HG03196 (cell line): ENCODE results near the gene OSBPL8.
"Not testable (repeated sequence)": the region's sequence is repeated elsewhere in the genome, so short reads cannot be mapped to it uniquely, and the experiment has no call there.

ENCODE experiments used
- ATAC-seq: cut with Tn5 transposase; IDR thresholded peaks from one replicate; pipeline ENCODE4 v1.9.1; 2021; ENCODE audit not compliant: unreplicated experiment

The OSBPL8 gene

GRCh38 chr12:76478045-76478444 lies 81.5 kb downstream of the OSBPL8 start:
- no peak for ATAC-seq

GRCh38 chr12:76472862-76473261 lies 86.7 kb downstream of the OSBPL8 start:
- ATAC-seq: not testable (repeated sequence)

DNA sequence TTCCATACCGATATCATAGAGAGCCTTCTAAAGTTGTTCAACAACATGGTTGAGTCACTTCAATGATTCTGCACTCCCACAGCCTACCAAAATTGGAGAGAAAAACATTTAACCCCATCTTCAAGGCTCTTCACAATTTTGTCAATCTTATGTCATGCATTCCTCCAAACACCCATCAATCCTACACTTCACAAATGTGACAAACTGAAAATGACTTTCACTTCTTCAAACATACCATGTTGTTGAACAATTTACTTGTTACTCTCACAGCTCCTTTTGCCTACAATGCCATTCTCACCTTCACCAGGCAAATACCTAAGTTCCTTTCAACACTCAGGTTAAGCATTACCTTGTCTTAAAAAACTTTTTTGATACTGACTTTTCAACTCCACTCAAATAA lies 88.0 kb downstream of the OSBPL8 start:
- ATAC-seq: no peak

- peak; percentile 87 for ATAC-seq
These were observed 89.3 kb downstream of the OSBPL8 start for GRCh38 chr12:76470028-76470939.

- no peak for ATAC-seq
These were observed 94.9 kb downstream of the OSBPL8 start for GRCh38 chr12:76464631-76465166.

DNA sequence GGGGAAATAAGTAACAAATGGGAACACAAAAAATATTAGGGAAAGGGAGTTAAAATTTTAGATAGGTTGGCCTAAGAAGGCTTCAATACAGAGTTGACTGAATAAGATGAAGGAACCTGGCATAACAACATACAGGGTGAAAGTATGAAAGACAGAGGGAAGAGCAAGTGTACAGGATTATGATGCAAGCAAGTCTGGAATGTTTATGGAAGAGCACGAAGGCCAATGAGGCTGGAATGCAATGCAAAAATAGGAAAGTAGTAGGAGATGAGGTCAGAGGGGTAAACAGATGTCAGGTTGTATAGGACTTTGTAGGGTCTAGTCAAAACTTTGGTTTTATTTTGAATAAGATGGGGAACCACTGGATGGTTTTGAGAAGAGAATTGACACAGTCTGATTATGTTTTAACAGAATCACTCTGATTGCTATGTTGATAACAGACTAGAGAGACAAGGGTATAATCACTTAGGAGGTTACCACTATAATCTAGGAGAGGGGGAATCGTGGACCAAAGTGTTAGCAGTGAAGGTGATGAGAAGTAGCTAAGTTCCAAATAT lies 96.8 kb downstream of the OSBPL8 start:
- no peak for ATAC-seq

DNA sequence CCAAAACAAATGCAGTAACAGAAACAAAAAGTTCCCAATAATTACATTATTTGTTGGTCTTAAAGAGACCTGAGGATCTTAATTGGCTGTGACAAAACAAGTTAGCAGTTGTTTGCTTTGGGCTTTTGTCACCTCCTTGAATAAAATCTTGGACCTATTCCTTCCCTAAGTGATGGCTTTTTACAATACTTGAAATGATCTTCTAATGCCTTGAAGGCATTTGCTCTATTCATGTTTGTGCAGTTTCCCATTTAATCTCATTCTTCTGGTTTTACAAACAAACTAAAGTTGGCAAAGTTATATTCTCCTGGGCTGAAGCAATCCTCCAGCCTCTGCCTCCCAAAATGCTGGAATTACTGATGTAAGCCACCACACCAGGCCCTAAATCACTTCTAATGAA lies 98.8 kb downstream of the OSBPL8 start:
- ATAC-seq: no peak

DNA sequence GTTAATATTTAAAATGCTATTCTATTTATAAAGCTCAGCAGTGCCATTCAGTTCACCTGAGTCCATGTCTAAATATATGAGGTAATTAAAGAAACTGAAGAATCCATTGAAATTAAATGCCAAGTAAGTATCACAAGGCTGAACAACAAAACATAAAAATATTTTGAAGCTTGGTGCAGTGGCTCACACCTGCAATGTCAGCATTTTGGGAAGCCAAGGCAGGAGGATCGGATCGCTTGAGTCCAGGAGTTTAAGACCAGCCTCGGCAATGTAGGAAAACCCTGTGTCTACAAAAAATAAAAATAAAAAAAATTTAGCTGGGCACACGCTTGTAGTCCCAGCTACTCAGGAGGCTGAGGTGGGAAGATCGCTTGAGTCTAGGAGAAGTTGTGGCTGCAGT lies 101.8 kb downstream of the OSBPL8 start:
- no peak for ATAC-seq

DNA sequence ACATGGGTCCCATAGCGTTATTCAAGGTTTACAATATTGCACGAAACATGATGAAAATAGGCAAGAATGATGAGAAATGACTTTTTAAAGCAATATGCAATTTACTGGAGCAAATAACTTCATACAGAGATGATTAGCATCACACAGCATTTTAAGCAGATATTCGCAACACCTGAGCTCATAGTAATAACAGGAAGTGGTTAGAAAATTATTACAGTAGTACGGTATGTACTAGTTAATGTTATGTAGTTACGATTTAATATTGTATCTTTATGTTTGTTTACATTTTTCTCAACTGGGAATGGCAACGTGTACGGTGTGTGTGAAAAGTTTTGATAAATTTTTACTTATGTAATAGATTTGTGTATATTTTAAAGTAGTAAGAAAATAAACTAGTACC lies 102.6 kb downstream of the OSBPL8 start:
- ATAC-seq: no peak

GRCh38 chr12:76455582-76456345 lies 103.8 kb downstream of the OSBPL8 start:
- peak; percentile 89 for ATAC-seq

DNA sequence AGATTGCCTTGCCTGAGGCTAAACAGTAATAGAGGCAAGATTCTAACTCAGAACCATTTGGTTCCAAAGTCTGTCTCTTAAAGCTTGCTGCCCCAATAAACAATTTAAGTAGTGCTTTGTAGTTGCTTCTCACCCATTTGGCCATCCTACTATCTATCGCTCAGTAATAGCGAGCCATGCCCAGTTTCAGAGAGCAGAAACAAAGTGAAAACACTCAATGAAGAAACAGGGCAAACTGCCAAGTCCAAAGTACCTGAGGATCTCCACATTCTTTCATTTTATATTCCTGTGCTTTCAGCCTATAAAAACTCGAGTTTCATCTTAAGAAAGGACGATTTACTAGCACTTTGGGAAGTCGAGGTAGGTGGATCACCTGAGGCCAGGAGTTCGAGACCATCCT lies 108.0 kb downstream of the OSBPL8 start:
- ATAC-seq: no peak

GRCh38 chr12:76450690-76451089 lies 108.9 kb downstream of the OSBPL8 start:
- no peak for ATAC-seq

DNA sequence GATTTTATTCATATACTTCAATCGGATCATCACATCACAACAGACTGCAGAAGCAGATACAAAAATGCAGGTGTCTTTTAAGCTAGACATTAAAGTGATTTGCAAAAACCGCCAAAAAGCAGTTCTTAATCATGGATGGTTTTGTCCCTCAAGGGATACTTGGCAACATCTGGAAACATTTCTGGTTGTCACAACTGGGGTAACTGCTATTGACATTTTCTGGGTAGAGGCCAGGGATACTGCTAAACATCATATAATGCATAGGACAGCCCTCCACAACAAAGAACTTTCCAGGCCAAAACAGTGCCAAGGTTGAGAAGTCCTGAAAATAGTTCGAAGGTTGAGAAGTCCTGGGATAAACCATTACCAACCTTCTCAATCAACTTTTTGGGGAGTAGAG lies 109.6 kb downstream of the OSBPL8 start:
- no peak for ATAC-seq

DNA sequence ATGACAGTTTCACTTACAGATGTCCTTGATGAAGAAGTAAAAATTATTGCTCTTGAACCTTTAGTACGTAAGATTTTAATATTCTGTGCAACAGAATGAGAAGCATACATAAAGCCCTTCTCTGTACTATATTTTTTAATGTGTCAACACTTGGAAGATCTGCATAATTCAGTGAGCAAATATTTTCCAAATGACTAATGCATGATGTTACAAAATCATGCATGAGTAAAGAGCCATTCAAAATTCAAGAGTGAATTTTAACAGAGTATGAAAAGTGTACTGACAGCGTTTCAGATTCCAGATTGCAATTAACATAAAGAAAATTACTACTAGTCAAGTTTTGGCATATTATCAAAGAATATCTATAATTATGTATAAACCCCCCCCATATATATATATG lies 110.0 kb downstream of the OSBPL8 start:
- no peak for ATAC-seq

GRCh38 chr12:76449016-76449415 lies 110.6 kb downstream of the OSBPL8 start:
- ATAC-seq: no peak

DNA sequence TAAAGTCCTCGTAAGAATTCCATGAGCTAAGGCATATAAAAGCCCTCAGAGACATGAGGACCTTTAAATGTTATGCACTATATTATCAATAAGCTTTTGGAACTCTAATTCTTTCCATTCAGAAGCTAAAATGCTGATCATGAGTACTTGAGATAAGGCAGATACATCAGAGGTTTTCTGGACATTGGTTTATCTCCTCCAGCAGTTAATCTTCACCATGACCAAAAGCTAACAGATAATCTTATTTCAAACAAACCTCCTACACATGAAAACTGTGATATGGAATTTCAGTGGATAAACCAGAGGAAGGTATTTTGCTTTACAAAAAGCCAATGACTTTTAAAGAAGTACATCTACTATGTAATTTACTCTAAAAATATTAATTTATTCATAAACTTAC lies 113.5 kb downstream of the OSBPL8 start:
- ATAC-seq: no peak

DNA sequence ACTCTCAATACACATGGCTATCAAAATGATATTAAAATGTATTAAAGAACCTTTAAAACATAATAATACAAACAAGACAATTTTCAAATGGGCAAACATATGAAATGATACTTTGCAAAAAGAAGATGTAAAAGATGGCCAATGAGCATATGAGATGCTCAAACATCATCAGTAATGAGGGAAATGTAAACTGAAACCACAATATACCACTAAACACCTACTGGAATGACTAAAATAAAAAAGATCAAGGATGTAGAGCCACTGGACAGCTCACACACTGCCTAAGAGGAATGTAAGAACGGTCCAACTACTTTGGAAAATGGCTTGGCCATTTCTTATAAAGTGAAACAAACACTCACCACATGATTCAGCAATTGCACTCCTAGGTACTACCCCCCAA lies 114.1 kb downstream of the OSBPL8 start:
- ATAC-seq: no peak

- ATAC-seq: no peak
These were observed 115.1 kb downstream of the OSBPL8 start for GRCh38 chr12:76444408-76444984.

DNA sequence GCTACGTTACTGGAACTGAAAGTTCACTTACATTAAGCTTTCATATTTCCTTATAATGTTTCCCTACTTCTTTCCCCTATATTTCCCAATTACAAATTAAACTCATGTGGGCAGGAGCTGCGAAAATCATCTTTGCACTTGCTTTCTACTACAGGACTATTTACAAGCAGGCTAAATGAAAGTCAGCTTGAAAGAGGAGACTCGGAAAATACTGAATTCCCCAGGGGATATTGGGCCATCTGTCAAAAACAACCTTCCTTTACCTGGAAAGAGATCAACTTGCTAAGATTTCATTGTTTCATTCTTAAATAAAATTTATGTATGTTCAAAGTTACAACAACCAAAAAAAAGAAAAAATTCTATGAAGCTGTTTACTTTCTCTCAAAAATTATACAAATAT lies 118.6 kb downstream of the OSBPL8 start:
- ATAC-seq: no peak

DNA sequence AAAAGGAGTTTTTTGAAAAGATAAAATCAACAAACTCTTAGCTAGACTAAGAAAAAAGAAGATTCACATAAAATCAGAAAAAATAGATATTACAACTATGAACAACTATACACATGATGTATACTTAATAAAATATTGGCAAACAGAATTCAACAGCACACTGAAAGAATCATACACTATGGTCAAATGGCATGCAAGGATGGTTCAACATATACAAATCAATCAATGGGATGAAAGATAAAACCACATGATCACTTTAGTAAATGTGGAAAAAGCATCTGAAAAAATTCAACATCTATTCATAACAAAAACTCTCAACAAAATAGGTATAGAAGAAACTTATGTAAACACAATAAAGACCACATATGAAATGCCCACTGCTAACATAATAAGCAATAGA lies 126.8 kb downstream of the OSBPL8 start:
- ATAC-seq: no peak

DNA sequence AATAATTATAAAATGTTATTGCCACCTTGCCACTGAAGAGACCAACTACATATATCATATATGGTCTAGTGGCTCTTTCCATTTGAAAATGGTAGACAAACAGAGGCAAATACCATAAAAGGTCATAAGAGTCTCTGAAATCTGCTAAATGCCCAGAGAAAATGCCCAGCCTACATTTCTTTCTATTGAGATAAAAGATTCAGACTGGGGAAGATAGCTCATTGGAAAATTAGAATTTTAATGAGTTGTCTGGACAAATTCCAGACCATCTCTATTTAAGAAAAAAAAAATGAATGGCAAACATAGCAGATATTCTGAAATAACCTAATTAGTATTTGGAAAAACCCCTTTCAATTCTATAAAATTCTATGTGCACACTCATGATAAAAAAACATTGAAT lies 131.5 kb downstream of the OSBPL8 start:
- no peak for ATAC-seq
